Posterior vena cava (tissue), 2 donors: ENCODE results near the gene IL10RA. TPM values are rescaled to one million over a fixed set of nuclear protein-coding genes. Genes with fewer than 3 reads are reported as not detected.
"Not testable (repeated sequence)": the region's sequence is repeated elsewhere in the genome, so short reads cannot be mapped to it uniquely, and the experiment has no call there.

Source experiments
- DNase-seq: peaks from one replicate; pipeline ENCODE4 v3.0.0-alpha.2; 2020; ENCODE audit warnings: low spot score
- intact Hi-C, 2 donors: fragments of 100-400 bp; cut with DNase I; formaldehyde crosslinking; loops; one replicate each; pipeline versions ENCODE4 v1.14.1 to v1.14.2; 2022 to 2023
- total RNA-seq, 2 donors: library from RNA; stranded (reverse); fragmentation: NEBNext Ultra II Directional; extraction: Animal tissue kit (Norgen Biotek cat#: 25700); gene quantifications; one replicate each; pipeline ENCODE4 v1.2.1, GENCODE V29; 2021
- donor health status: DM: yes; HTN: yes; CAD: no.
- donor health status: DM: yes; HTN: yes; CAD: no.

The IL10RA gene
- total RNA-seq, 2 donors from 2014 or later, result 12.1 to 28.3 TPM

DNA sequence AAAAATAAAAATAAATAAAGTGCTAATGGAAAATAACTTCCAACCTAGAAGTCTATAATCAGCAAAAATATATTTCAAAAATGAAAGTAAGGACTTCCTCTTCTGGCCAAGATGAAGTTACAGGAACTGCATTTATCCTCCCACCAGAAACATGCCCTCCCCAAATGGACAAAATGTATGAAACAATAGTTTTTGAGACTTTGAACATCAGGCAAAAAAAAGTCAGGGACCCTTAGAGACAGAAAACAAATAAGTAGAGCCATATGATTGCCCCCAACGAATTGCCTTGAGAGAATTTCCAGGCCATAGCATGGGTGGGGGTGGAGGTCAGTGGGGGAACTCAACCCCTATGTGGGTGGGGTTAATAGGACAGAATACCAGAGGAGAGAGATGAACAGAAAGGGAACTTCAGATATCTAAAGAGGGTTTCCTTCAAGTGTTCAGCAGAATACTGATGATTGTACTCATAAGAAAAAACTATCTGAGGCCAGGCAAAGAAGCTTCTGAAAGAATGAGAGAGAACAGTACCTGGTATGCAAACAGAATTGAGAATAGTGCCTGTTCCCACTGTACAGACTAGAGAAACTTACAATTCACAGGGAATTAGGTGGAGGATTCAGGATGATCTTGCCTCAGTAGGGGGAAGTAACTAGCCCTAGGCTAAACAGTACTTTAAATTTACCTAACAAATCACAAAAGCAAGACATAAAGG, 26.6 kb upstream of the IL10RA start:
- intact Hi-C loops, result no loop called here
- DNase-seq, result no peak

DNA sequence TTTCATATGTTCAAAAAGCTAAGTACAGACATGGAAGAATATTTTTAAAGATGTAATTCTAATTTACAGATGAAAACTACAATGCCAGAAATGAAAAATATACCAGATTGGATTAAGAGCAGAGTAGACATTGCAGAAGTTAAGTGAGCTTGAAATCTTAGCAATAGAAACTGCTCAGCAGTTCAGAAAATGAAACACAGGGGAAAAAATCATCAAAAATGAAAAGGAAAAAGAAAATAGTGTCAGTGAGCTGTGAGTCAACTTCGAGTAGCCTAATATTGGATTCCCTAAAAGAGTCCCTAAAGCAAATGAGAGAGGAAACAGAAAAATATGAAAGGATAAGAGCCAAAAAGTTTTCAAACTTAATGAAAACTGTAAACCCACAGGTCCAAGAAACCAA, 25.8 kb upstream of the IL10RA start:
- DNase-seq, result no peak
- intact Hi-C loops, result no loop called here

DNA sequence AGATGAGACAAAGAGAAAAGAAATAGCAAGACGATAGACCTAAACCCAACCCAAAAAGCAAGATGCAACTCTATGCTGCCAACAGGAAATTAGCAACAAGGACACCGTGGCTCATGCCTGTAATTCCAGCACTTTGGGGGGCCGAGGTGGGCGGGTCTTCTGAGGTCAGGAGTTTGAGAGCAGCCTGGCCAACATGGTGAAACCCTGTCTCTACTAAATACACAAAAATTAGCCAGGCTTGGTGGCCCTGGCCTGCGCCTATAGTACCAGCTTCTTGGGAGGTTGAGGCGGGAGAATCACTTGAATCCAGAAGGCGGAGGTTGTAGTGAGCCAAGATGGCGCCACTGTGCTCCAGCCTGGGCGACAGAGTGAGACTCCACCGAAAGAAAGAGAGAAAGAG, 24.3 kb upstream of the IL10RA start:
- no peak for DNase-seq
- intact Hi-C loops, result no loop called here

DNA sequence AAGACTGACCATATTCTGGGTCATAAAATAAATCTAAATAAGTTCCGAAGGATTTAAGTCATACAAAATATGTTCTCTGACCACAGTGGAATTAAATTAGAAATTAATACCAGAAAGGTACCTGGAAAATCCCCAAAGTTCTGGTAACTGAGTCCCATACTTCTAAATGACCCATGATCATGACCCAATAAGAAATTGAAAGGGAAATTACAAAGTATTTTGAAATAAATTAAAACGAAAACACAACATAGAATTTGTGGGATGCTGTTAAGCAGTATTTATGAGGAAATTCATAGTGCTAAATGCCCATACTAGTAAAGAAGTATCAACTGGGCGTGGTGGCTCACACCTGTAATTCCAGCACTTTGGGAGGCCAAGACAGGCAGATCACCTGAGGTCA, 23.4 kb upstream of the IL10RA start:
- DNase-seq, result no peak
- intact Hi-C loops, result no loop called here

DNA sequence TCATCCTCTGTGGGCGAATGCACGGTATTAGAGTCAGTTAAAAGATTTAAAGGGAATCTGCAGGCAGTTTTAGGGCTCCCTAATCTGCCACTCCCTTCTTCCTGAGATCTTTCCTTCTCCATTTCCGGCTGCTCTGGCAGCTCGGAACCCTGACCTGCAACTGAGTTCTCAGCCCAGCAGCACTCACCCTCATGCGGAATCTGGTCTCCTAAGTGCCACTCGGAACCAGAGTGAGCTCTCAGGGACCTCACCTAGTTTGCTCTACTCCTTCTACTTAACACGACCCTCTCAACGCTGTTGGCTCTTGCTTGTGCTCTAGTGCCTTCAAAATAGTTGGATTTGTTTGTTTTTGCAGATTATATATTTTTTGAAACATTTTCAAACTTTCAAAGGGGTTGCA, 19.3 kb upstream of the IL10RA start:
- intact Hi-C loops, result no loop called here
- DNase-seq, result no peak

DNA sequence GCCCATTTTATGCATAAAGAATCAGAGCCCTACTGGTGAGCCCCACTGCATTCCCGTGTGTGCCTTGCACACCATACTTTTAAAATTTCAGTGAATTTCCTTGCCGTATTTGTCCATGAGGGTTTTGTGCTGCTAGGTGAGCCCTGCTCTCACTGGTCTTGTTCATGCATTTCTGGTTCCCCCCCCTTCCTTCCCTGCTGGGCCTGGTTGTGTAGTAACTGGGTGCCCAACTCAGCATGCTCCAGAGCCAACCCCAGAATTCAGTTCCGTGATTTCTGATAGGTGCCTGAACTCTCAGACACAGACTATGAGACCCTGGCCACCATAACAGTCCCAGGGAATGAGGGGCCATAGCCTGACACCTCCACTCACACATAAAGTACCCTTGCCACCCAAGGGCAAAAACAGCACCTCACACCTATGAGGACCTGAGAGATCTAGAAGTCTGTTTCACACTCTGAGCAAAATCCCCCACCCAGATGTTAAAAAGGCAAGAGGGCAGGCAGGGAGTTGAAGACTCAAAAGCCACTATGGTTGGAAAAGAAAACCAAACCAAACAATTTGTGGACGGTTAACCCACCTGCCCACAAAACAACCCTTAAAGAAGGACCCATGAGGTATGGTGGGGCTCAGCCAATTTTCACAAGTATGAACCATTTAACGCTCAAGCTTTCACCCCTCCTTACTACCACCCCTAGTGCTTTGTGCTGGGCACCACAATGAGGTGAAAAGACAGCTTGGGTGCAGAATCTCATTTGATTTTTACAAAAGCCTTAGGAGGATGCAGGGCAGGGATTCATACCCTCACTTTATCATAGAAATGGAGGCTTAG, 16.8 kb upstream of the IL10RA start:
- DNase-seq, result no peak
- intact Hi-C loops, result no loop called here

DNA sequence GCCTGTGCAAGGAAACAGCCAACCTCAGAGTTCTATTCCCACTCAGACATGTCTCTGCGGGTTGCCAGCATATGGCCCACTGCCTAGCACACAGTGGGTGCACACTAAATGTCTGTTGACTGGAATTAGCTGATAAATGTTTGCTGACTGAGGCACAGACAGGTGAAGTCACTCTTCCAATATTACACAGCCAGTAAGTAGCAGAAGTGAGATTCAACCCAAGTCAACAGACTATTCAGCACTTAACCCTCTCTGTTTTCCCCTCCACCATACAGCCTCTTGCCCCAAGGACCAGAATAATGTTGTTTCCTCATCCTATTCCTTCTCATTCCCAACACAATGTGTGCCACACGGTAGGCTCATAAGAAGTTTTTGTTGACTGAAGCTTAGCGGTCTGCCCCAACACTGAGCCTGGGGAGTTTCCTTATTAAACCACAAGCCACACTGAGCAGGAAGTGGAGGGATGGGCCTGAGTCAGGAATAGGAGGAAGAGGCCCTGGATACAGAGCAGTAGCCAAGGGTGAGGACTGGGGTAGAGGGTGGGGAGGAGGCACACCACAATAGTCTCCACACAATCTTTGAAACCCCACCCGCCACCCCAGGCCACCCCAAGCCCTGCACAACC, 15.7 kb upstream of the IL10RA start:
- no peak for DNase-seq

DNA sequence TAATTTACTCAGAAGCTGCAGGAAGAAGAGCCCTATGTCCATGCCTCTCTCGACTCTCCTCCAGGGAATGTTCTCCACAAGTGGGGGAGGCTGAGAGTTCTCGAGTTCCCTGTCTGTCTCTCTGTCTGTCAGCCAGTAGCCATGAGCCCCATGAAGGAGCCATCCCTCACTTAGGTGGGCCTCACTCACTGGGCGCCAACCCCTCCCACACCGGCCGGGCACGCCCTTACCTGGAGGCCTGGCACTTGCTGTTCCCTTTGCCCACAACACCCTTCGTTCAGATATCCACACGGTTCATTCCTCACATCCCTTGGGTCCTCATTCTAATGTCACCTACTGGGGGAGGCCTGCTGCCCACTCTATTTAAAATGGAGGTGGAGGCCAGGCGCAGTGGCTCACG, 14.2 kb upstream of the IL10RA start:
- DNase-seq, result no peak
- intact Hi-C loops, result no loop called here

More for the DNA sequence above, 15.7 kb upstream of the IL10RA start:
- intact Hi-C loops, result no loop called here

DNA sequence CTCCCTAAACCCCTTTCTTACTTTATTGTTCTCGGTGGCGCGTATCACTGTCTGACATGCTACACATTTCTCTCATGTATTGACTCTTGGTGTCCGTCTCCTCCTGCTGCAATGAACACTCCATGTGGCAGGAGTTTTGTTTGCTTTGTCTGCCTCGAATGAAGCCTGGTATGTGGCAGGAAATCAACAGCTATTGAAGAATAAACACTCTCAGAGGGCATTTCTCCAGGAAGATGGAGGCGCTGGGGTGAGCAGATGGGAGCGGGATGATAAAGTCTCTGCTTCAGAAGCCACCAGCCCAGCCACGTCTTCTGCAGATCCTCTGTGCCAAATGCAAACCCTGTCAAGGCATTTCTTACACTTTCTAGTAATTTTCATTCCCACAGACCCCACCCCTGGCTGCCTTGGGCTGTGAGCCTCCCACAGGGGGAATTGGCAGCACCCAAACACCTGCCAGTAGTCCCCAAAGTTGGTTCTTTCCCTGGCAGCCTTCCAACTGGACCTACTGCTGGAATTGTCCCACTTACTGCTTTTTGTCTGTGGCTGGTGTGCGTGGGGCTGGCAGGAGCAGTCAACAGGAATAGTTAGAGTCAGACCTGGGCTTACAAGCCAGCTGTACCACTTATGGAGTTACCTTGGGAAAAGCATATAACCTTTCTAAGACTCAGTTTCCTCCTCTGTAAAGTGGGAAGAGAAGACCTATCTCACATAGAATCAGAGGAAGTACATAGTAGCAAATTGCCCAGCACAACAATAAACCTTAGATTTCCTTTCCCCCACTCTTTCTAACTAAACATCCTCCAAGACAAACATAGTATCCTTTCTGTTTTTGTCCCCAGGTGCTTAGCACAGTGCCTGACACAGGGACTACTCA, 13.3 kb upstream of the IL10RA start:
- DNase-seq, result no peak
- intact Hi-C loops, result no loop called here

DNA sequence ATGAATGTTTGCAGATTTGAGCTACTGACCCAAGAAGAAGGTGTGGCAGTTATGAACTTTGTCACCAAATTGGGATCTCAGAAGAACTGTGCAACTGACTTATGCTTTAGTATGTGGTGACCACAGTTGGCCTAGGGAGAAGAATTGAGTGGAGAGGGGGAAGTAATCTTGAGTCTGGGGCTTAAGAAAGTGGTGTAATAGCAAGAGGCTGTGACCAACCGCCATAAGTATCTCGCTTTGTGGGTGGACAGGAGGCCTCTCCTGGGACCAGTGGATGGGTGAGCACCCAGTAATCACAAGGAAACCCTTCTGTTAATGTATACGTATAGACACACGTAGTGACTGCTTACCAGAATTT, 12.7 kb upstream of the IL10RA start:
- no peak for DNase-seq
- intact Hi-C loops, result no loop called here

DNA sequence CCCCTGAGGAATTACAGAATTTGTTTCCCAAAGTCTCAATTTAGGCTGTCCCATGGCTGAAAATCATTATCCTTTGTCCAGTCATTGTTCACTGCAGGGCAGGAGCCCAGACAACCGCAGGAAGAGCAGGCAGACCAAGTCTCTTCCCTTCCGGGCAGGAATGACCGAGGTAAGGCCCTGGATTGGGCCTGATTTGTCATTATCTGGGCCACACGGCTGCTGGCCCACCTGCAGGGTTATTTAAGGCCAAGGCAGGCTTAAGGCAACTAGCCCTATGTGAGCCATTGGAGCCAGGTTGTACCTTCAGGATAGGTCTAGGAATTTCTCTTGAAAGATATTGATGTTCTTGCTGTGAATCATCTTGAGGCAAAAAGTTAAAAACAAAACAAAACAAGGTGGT, 9.7 kb upstream of the IL10RA start:
- DNase-seq, result no peak
- intact Hi-C loops, result no loop called here

DNA sequence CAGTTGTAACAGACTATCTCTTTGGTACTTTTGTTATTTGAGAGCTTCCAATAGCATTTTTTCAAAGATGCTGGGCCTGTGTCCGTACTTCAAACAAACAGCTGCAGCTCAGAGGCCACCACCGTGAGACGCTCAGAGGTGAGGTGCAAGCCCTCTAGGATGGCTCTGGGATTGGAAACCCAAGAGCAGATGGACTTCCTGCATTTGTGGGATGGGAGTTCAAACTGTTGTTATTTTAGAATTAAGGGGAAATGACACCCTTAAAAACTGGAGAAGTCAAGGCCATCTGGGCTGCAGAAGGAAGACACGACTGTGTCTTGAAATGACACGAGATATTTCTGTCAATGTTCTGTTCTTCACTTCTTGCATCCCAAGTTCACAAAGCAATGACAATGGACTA, 9.2 kb upstream of the IL10RA start:
- intact Hi-C loops, result no loop called here

DNA sequence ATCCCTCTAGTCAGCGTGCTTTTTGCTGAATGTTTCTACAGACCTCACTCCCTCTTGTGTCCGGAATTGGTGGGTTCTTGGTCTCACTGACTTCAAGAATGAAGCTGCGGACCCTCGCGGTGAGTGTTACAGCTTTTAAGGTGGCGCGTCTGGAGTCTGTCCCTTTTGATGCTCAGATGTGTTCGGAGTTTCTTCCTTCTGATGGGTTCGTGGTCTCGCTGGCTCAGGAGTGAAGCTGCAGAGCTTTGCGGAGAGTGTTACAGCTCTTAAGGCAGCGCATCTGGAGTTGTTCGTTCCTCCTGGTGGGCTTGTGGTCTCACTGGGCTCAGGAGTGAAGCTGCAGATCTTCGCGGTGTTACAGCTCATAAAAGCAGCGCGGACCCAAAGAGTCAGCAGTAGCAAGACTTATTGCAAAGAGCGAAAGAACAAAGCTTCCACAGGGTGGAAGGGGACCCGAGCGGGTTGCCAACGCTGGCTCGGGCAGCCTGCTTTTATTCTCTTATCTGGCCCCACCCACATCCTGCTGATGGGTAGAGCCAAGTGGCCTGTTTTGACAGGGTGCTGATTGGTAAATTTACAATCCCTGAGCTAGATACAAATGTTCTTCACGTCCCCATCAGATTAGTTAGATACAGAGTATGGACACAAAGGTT, 8.5 kb upstream of the IL10RA start:
- DNase-seq, intact Hi-C loops: not testable (repeated sequence)

More for the DNA sequence above, 9.2 kb upstream of the IL10RA start:
- no peak for DNase-seq

DNA sequence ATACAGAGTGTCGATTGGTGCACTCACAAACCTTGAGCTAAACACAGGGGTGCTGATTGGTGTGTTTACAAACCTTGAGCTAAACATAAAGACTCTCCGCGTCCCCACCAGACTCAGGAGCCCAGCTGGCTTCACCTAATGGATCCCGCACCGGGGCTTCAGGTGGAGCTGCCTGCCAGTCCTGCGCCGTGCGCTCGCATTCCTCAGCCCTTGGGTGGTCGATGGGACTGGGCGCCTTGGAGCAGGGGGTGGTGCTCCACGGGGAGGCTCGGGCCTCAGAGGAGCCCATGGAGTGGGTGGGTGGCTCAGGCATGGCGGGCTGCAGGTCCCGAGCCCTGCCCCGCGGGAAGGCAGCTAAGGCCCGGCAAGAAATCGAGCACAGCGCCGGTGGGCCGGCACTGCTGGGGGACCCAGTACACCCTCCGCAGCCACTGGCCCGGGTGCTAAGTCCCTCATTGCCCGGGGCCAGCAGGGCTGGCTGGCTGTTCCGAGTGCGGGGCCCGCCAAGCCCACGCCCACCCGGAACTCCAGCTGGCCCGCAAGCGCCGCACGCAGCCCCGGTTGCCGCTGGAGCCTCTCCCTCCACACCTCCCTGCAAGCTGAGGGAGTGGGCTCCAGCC, 7.8 kb upstream of the IL10RA start:
- intact Hi-C loops, DNase-seq: not testable (repeated sequence)

DNA sequence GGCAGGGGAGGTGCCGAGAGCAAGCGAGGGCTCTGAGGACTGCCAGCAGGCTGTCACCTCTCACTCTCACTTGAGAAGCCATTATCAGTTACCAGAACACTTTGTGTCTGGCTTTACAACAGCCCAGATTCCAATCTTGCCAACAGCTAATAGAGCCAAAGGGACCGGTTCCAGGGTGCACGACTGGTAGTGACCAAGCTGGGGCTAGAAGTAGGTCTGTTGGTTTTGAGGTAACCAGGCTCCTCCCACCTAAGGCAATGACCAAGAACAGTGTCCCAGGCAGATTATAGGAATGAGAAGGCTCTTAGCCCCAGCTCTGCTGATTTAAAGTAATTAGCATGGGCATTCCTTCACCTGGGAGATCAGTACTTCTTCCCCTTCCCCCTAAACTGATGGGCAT, 7.2 kb upstream of the IL10RA start:
- no peak for DNase-seq
- intact Hi-C loops, result no loop called here

DNA sequence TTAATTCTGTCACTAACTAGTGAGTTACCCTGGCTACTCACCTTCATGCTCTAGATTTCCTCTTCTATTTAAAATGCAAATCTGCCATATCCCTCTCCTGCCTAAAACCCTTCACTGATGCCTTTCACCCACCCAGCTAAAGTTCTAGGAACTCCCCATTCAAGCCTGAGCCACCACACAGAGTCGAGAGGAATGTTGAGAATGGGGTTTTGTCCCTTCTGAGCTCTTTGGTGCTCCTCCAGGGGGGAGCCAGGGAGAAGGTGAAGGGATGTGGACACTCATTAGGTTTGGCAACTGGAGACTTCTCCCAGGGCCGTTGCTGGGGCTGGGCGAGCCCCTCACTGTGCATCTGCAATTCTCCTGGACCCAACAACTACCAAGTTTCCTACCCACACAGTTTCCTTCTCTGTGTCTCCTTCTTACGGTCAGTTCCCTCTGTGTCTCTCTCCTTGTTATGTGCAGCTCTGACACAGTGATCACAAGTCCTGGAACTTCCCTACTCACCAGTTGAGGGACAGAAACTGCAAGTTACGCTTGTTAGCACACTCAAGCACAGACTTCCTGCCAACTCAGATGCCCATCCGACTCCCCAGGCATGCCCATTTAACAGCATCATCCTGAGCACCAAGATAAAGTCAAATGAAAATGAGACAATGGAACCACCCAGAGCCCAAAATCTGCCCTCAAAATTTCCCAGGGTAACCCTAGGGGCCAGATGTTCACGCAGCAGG, 6.5 kb upstream of the IL10RA start:
- no peak for DNase-seq
- intact Hi-C loops, result no loop called here

DNA sequence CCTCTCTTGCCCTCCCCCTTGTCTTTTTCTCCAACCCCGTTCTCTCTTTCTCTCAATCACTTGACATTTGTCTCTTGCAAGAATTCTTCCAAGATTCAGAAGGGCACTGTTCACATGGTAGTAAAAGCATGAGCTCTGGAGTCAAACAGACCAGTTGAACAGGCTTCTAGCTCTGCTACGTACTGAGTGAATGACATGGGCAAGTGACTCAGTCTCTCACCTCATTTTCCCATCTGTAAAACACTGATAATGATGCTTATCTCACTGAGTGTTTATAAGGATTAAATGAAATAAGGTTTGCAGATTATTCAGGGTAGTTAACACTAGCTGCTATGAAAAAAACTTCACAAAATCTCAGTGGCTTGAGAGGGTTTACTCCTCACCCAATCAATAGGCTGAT, 5.9 kb upstream of the IL10RA start:
- intact Hi-C loops, result no loop called here
- DNase-seq, result no peak

DNA sequence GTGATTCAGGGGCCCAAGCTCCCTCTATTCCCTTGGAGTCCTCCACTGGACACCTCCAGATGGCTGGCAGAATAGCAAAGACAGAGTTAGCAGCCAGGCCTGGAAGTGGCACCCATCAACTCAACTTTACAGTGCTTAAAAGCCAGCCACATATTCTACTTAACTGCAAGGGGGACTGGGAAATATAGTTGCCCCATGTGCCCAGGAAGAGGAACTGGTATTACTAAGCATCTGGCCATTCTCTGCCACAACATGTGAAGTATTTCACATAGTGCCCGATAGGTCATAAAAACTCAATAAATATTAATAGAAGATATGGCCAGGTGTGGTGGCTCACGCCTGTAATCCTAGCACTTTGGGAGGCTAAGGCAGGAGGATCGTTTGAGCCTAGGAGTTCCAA, 5.5 kb upstream of the IL10RA start:
- intact Hi-C loops, result no loop called here
- DNase-seq, result no peak
